ENCODE measurements around the gene BICD1.

Gene BICD1

GRCh38 chr12:32115404-32116104 is 8.9 kb downstream of the BICD1 start:
- H3K27ac ChIP-seq = peak overlapping the region; percentile 18; the same call in 1 of the 2 replicates
- TF ChIP-seq, protein P1, sequence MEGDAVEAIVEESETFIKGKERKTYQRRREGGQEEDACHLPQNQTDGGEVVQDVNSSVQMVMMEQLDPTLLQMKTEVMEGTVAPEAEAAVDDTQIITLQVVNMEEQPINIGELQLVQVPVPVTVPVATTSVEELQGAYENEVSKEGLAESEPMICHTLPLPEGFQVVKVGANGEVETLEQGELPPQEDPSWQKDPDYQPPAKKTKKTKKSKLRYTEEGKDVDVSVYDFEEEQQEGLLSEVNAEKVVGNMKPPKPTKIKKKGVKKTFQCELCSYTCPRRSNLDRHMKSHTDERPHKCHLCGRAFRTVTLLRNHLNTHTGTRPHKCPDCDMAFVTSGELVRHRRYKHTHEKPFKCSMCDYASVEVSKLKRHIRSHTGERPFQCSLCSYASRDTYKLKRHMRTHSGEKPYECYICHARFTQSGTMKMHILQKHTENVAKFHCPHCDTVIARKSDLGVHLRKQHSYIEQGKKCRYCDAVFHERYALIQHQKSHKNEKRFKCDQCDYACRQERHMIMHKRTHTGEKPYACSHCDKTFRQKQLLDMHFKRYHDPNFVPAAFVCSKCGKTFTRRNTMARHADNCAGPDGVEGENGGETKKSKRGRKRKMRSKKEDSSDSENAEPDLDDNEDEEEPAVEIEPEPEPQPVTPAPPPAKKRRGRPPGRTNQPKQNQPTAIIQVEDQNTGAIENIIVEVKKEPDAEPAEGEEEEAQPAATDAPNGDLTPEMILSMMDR (conservative IDR thresholded peaks at IDR 0.05) = no peak
- TF ChIP-seq ZFX (IDR thresholded peaks at IDR 0.05) = no peak

- no peak overlapping the region for H3K27ac ChIP-seq
- TF ChIP-seq, protein P1 (conservative IDR thresholded peaks at IDR 0.05) = no peak
- no peak for TF ChIP-seq ZFX (IDR thresholded peaks at IDR 0.05)
Observed at GRCh38 chr12:32116897-32117296, 10.2 kb downstream of the BICD1 start.

DNA sequence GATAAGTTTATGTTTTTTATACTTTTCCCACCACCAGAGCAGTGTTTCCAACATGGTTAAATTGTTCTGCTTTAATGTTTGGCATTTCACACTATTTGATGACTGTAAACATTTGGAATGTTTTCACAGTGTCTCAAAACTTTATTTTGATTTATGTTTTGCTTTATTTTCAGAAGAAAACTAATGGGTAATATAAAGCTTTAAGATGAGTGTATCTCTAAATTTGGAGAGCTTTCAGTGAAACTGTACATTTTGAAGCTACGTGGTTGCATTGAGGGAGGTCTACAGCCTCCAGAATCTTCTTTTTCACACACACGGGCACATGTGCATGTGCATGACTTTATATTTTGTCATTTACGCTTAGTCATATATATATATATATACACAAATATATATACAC is 10.7 kb downstream of the BICD1 start:
- H3K27ac ChIP-seq = no peak overlapping the region
- TF ChIP-seq ZFX (IDR thresholded peaks at IDR 0.05) = no peak
- TF ChIP-seq, protein P1 (conservative IDR thresholded peaks at IDR 0.05) = no peak

GRCh38 chr12:32118806-32119205 is 12.2 kb downstream of the BICD1 start:
- TF ChIP-seq, protein P1 (conservative IDR thresholded peaks at IDR 0.05) = no peak
- TF ChIP-seq ZFX (IDR thresholded peaks at IDR 0.05) = no peak
- no peak overlapping the region for H3K27ac ChIP-seq

- no peak for TF ChIP-seq ZFX (IDR thresholded peaks at IDR 0.05)
- TF ChIP-seq, protein P1 (conservative IDR thresholded peaks at IDR 0.05) = no peak
- no peak overlapping the region for H3K27ac ChIP-seq
Observed at GRCh38 chr12:32120419-32120818, 13.8 kb downstream of the BICD1 start.

GRCh38 chr12:32124637-32125036 is 18.0 kb downstream of the BICD1 start:
- no peak for TF ChIP-seq ZFX (IDR thresholded peaks at IDR 0.05)
- TF ChIP-seq, protein P1 (conservative IDR thresholded peaks at IDR 0.05) = no peak
- no peak overlapping the region for H3K27ac ChIP-seq

DNA sequence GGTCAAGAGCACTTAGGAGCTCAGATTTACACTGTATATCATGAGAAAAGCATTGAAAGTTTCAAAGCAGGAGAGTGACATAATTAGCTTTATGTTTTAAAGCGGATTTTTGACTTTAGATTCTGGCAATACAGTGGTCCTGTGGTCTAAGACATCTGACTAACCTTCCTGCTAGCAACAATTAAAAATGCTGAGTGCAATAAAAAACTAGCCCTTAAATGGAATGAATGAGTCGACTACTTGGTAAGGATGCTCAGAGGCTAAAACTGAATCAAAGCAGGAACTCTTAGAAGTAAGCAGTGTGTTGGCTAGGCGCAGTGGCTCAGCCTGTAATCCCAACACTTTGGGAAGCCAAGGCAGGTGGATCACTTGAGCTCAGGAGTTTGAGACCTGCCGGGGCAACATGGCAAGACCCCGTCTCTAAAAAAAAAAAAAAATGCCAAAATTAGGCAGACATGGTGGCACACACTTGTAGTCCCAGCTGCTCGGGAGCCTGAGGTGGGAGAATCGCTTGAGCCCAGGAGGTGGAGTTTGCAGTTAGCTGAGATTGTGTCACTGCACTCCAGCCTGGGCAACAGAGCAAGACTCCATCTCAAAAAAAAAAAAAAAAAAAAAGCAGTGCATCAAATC is 18.9 kb downstream of the BICD1 start:
- no peak overlapping the region for H3K27ac ChIP-seq
- no peak for TF ChIP-seq ZFX (IDR thresholded peaks at IDR 0.05)
- TF ChIP-seq, protein P1 (conservative IDR thresholded peaks at IDR 0.05) = no peak
